ENCODE data around the gene APAF1.
"Not testable (repeated sequence)": the region's sequence is repeated elsewhere in the genome, so short reads cannot be mapped to it uniquely, and the experiment has no call there.

Gene APAF1

DNA sequence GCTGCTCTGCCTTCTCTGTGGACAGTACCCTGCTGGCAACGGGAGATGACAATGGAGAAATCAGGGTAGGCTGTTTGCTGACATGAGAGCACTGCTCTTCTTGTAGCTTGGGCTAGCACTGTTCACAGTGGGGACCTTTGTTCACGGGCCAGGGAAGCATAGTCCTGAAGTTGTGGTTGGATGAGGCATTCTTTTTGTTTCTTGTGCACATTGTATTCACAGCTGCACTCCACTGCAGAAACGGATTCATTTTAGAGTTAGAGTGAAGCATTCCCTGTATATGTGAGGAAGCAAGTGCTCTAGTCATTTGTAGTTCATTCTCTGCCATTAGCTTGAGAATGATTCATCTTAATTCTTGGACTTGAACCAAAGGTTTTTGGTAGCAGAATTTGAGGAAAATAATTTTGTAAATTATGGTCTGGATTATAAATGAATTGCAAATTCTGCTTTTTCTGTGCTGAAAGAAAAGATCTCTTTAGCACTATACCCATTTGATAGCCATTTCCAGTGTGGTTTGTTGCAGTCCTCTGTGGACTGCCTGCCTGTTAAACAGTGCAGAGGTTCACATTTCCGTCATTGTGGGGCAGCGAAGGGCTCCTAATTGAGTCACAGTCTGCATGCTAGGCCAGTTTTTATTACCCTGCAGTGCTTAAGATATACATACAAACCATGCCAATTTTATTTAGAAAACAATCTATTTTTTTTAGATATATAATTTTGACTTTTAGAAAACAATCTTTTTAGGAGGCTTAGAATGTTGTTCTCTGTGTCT, 80.6 kb downstream of the APAF1 start:
- DNase-seq: peak; percentile 16 to 30

DNA sequence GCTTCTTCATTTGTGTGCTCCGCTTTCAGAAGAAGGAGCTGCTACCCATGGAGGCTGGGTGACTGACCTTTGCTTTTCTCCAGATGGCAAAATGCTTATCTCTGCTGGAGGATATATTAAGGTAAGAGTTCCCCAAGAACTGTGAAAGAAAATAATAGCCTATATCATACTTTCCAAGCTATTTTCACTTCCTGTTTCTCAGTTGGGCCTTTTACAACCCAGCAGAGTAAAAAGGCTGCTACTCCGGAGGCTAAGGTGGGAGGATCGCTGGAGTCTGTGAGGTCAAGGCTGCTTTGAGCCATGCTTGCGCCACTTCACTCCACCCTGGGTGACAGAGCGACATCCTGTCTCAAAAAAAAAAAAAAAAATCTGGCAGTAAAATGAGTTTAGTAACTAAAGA, 82.1 kb downstream of the APAF1 start:
- no peak for DNase-seq

DNA sequence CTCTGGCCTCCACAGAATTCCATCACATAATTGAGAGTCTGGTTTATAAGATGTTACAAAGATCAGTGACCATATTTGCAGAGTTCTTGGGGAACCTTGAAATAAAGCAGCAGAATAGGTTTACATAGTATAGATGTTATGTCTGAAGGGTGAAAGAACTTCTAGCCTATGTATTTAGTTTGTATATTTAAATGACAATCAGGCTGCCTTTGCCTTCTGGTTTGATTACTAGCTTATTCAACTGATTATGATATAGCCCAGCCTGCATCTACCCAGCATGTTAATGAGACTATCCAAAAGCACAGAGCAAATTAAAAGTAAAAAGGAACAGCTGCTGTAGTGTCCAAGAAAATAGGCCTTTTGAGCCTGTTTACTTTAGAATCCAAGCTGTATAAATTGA, 85.3 kb downstream of the APAF1 start:
- no peak for DNase-seq

DNA sequence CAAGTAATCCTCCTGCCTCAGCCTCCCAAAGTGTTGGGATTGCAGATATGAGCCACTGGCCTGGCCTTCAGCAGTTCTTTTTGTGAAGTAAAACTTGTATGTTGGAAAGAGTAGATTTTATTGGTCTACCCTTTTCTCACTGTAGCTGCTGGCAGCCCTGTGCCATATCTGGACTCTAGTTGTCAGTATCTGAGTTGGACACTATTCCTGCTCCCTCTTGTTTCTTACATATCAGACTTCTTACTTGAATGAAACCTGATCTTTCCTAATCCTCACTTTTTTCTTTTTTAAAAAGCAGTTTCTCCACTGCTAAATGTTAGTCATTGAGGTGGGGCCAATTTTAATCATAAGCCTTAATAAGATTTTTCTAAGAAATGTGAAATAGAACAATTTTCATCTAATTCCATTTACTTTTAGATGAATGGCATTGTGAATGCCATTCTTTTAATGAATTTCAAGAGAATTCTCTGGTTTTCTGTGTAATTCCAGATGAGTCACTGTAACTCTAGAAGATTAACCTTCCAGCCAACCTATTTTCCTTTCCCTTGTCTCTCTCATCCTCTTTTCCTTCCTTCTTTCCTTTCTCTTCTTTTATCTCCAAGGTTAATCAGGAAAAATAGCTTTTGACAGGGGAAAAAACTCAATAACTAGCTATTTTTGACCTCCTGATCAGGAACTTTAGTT, 88.7 kb downstream of the APAF1 start:
- no peak for DNase-seq

DNA sequence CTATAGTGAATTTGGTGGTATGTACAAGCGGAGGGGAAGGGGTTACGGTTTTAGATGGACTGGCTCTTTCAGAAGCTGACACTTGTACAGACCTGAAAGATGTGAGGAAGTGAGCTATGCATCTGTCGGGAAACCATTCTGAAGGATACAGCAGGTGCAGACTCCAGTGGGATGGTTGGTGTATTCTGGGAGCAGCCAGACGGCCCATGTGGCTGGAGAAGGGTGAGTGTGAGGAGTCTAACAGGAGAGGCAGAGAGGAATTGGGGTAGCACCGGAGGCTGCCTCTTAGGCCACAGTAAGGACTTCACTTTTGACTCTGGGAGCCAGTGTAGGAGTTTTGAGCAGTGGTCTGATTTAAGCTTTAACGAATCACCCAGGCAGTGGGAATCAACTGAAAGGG, 90.7 kb downstream of the APAF1 start:
- DNase-seq: no peak

DNA sequence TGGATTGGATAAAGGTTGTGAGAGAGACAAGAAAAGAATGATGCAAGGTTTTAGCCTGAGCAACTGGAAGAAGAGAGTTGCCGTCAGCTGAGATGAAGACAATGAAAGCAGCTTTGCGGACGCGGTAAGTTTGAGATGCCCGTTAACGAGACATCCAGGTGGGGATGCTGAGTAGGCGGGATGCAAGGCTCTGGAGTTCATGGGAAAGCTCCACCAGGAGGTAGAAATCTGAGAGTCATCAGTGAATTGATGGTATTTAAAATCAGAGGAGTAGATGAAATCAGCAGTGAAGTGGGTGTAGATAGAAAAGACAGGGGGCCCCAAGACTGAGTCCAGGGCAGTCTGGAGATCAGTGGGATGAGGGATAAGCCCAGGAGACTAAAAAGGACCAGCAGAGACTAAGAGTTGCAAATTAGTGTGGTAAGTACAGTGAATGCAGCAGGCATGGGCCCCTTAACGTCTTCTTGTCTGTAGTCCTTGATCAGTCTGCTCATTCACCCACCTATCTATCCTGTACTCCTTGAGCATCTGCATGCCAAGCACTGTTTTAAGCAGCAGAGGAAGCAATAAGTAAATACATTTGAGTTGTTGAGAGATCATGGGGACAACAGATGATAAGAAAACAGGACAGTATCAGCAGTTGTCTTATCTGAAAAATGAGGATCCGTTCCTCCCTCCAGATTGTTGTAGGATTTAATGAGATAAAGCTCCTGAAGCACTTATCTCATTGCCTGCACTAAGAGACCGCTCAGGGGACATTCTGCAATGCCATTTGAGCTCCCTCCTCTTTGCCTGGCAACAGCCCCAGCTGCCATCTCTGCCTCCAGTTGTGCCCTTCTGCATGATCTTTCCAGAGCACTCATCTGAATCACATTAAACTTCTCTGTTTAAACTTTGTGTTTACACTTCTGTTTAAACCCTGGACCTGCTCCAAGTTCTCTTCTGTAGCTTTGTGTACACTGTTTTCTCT, 91.5 kb downstream of the APAF1 start:
- DNase-seq: peak; percentile 42 to 56

DNA sequence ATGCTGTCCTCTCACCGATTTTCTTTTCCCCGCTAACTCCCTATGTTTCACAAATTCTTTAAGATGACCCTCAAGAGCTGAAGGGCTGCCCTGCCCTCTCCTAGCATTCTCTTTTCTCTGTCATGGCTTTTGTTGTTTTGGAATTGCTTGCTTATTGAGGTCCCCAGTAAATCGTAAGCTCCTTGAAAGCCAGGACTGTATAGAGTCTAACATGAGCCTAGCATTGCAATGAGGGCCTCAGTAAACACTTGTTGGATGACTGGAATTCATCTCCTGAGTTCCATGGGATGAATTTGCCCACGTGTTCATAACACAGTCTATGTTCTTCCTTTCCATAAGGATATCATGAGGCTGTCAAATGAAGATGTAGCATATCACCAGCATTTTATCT, 92.2 kb downstream of the APAF1 start:
- no peak for DNase-seq

DNA sequence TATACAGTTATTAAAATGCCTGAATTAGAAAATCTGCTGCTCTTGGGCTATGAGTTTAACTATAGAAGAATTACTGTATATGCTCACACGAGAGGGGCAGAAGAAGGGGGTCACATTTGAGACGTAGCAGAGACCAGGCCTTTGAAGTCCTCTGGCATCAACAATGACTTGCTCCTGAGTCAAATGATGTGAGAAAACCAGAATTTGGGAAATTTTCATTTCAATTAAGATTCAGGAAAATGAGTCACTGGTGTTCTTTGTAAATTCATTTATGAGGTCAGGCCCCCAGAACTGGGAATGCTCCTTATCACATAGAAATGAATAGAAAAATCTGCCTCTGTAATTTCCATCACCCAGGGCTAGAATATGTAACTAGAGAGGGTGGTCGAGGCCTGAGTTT, 92.9 kb downstream of the APAF1 start:
- no peak for DNase-seq

DNA sequence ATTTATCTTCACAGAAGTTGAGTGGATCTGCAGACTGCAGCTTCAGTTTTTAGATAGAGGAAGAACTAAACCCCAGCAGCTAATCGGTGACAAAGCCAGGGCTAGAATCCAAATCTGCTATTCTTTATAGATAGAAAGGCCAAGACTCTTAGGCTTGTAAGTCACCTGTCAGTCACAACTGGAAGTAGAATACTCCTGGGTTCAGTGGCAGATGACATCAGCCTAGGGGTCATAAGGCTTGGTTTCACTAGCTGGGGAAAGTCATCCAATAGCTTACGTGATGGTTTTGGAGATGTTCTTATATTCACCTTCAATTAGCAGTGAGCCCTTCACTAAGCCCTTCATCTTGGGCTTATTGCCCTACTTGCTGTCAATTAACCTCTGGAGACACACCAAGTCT, 93.4 kb downstream of the APAF1 start:
- no peak for DNase-seq

DNA sequence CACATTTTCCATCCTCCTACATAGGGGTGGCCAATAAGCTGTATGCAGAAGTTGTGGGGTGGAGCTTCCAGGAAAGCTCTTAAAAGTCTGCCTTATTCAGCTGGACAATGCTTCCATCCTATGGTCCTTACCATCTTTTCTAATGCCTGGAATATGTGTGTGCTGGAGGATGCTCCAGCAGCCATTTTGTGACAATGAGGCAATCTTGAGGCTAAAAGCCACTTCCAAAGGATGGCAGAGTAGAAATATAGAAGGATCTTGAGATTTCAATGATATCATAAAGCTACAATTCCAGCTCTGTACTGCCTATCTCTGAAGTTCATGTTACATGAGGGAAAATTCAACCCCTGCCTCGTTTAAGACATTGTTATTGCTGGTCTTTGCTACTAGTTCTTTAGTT, 95.7 kb downstream of the APAF1 start:
- DNase-seq: no peak

DNA sequence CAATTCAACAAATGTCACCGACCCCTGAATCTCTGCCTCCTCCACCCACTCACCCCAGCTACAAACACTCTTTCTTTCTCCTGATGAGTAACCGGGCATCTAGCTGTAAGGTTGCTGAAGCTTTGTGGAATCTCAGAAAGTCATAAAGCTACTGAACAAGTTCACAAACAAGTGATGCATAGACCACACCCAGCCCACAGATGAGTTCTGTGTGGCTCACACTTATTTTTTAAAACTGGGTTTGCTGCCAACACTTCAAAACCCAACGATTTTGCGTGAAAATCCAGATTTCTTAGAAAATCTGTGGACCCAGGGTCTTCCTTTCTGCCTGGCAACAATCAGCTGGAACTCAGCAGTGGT, 96.1 kb downstream of the APAF1 start:
- no peak for DNase-seq

DNA sequence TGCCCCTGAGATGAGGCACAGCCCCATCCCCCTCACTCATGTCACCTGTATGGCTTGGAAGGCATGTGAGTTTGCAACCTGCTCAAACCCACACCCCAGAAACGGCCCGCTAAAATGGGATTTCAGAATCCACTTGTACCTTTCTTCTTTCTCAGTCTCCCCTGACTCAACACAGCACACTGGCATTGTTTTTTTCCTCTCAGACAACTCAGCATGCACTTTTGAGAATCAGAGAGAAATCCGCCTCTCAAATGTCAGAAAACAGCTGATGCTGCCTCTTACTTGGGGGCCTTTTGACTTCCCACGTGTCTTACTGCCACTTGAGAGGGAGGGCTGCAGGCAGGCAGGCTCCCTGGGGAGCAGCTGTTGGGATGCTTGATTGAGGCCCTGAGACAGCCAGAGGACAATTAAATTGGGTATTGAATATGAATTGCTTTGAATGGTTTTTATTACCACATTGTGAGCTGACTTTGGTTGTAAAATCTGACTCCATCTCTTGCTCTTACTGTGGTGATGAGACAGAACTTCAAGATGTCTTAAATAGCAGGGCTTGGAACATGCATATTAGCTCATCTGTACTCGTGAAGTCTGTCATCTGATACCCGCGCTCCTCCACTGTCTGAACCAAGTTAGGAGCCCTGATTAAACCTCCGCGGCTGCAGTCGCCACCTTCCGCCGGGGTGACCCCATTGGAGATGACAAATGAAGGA, 96.6 kb downstream of the APAF1 start:
- peak; percentile 90 to 93 for DNase-seq

DNA sequence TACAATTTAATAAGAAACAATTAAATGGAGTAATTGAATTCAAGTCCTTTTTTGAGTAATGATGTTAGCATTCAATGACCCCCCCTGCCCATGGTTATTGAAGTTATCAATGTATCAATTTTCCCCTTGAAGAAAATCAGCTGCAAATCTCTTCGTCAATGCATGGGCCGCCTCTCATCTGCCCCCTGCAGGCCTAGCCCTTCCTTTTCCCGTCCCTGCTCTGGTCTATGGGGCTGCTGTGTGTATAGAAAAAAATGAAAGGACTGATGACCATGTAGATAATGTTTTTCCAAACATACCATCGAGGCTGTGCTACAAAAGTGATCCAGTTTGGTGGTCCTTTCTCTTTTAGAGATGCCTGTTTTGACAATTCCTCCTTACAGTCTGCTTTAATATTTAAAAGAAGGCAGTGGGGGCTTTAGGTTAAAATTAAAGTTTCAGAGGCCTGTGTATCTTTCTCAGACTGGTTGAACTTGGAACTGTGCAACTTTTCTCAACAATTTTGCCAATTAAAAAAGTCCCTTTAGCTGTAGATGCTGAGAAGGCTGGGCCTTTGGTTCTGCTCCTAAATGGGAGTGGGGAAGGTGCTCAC, 98.4 kb downstream of the APAF1 start:
- no peak for DNase-seq

DNA sequence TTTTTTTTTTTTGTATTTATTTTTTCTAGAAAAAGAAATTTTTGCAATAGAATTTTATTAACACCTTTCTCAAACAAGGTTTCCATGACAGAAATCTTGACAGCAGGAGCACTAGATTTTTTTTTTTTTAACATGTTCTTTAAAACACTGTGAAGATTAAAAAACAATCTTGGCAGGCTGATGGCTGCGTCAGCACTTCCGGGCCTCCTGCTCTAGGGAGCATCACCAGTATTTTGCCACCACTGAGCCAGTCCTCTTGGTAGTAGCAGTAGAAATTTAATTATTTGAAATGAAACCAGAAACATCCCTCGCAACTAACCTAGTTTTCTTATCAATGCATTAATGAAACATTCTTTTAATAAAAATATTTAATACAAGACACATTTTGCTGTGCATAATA, 99.6 kb downstream of the APAF1 start:
- no peak for DNase-seq

DNA sequence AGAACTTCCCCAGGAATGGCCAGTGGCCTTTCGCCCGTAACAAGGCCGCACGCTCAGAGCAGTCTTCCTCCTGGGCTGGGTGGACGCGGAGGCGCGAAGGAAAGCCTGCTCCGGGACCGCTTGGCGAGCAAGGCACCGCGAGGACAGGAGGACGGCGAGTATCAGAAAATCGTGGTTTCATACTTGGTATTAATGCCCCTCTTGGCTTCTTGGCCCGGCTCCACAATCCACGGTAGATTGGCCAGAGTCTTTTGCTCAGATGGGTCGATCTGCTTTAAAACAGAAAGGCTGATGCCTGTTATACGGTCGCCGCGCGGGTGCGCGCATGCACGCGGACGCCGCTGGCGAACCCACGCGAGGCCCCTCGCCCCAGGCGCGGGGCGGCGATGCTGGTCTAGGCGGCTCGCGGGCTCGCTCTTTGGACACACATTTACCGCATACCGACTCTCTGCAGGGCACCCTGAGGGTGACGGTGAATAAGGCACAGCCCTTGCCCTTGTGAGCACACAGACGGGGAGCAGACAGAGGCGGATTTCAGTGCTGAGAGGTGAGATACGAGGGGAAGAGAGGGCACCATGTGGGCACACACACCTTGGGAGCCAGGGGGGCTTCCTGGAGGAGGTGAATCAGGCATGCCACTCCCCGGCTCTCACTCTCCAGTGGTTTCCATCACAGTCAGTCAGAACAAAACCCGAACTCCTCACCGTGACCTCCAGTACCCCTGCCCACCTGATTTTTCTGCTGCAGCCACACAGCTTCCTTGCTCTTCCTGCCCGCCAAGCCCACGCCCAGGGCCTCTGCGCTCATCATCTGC, 100.7 kb downstream of the APAF1 start:
- no peak for DNase-seq

DNA sequence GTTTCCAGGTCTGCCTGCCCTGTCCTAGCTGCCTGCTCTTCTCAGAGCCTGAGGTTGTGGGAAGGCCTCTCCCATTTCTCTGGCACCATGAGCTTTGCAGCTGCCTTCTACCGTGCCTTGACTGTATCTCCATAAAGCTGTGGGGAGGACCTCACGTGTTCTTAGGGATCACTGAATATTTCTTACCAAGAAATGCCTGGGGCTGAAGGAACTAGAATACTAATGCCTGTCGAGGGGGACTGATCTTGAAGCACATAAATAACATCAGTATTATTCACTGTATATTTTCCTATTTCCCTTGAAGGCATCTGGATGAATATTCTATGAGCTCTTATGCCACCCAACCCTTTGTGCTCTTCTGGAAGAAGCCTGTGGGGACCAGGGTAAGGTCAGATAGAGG, 103.4 kb downstream of the APAF1 start:
- no peak for DNase-seq

DNA sequence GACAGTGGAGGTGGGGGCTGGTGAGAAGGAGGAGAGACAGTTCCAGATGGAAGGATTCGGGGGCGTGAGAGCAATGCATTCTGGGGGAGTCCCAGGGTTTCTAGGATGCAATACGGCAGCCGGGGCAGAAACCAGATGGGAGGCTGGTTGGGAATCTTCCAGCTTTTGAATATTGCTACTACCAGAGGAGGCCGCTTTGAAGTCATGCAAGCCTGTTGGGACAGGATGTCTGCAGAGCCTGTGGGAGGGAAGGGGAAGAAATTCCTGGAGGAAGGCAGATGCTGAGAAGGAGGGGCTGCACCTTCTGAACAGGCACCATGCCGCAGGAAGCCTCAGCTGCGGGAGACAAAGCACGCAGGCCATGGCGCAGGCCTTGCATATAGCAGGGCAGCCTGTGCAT, 105.4 kb downstream of the APAF1 start:
- DNase-seq: no peak

DNA sequence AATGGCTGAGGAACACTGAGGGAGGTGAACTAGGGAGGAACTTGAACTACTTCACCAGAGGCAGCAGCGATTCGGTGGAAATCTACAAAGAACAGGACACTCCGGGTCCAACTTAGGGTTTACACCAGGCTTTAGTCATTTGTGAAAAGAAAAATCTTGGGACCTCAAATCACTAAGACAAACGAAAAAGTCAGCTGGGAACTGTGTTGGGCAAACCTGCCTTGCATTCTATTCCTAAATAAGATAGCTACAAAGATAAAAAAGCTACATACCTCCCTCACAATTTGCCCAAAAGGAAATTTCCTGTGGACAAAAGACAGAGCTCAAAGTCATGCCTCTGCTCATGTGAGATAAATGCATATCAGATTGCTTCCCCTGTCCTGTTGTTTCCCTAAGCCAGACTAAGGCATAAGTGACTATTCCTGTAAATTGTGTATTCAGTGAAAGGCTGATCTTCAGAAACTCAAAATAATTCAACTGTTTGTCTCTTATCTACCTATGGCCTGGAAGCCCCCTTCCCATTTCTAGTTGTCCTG, 106.6 kb downstream of the APAF1 start:
- no peak for DNase-seq

DNA sequence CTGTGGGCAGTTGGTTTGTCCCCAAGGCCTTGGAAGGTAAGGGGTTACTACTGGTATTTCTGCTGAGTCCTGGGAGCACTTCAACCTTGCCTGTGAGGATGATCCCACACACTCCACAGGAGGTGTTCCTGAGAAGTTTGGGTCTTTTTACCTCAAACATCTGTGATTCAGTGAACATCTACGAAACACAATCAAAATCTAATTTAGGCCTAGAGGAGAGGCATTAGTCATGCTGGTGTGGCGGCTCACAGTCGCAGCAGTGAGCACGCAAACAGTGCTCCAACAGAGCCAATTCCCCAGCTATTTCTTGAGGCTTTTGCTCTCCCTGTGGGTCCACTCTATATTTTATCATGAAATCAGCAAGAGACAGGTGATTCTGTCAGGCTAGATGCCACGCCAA, 107.6 kb downstream of the APAF1 start:
- no peak for DNase-seq

DNA sequence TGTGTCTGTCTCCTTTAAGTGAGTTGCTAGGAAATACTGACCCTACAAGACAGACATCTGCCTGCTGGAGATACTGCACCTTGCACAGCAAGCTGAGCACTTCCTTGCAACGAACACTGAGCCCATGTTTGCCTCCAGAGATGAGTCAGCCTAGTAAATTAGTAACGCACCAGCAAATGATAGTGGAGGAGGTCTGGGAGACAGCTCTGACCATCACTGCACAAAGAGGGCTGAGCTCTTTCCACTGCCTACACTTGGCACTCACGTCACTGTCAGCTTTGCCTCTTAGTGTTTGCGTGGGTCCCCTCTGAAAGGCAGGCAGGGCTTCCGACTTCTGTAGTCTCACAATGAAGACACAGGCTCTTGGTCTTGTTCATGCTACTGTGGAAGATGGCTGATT, 109.0 kb downstream of the APAF1 start:
- DNase-seq: no peak

DNA sequence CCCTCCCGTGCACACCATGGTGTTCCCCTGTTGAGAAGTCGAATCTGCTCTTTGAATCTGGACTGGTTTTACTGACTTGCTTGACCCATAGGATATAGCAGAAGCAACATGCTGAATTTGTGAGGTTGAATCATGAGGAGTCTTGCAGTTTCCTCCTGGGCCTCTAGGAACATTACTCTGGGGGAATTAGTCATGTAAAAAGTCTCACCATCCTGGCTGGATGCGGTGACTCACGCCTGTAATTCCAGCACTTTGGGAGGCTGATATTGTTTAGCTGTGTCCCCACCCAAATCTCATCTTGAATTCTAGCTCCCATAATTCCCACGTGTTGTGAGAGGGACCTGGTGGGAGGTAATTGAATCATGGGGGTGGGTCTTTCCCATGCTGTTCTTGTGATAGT, 110.8 kb downstream of the APAF1 start:
- not testable (repeated sequence) for DNase-seq

All from NCI-H187 (cell line).